A549 (cell line): ENCODE measurements around the gene TSPAN18. TPM values are rescaled to one million over a fixed set of nuclear protein-coding genes. Genes with fewer than 3 reads are reported as not detected.

Experiments used
- ATAC-seq, 2 experiments: fragments of 200-7000 bp in 1 of 2; fragments of >200 bp in 1 of 2; cut with Nextera tagmentation in 1 of 2; cut with Tn5 transposase in 1 of 2; 3 replicates each; pipeline versions ENCODE4 v1.8.0 to v1.9.1; 2018 to 2020; ENCODE audit warnings: mild to moderate bottlenecking in 1 of 2, moderate library complexity in 1 of 2
- CTCF ChIA-PET: fragments of 300-600 bp; sonication (Branson Sonifier 250); formaldehyde crosslinking; extraction: SDS; loops from one replicate; lab custom pipeline; 2021; ENCODE audit warnings: antibody characterized with exemption, inconsistent platforms; lab: Yijun Ruan, JAX
- POLR2A ChIA-PET: fragments of 350-600 bp; formaldehyde crosslinking; extraction: SDS; loops from one replicate; lab custom pipeline; 2021; ENCODE audit warnings: antibody characterized with exemption, inconsistent platforms; lab: Yijun Ruan, JAX
- DNase-seq, 2 experiments: peaks; one replicate each; pipeline versions ENCODE4 v3.0.0 to v3.0.0-alpha.2; 2011 to 2016; ENCODE audit warnings: low read depth in 1 of 2, low spot score in 1 of 2
- FAIRE-seq: peaks from 2 replicates; lab custom pipeline; 2011; peaks lifted over from hg19 to GRCh38; lab: Jason Lieb, UNC
- H3K27ac ChIP-seq, 2 experiments: fragments of >200 bp; sonication (Bioruptor Twin); formaldehyde crosslinking; 3 replicates each; pipeline ENCODE4 v1.5.1; 2016 to 2017
- H3K4me1 ChIP-seq: fragments of >200 bp; sonication (Bioruptor Twin); formaldehyde crosslinking; 3 replicates; pipeline ENCODE4 v1.6.1; 2016
- H3K4me2 ChIP-seq: fragments of >200 bp; sonication (Bioruptor Twin); formaldehyde crosslinking; 3 replicates; pipeline ENCODE4 v1.6.1; 2016
- H3K4me3 ChIP-seq: fragments of >200 bp; sonication (Bioruptor Twin); formaldehyde crosslinking; 3 replicates; pipeline ENCODE4 v1.5.1; 2016
- H3K9me3 ChIP-seq: fragments of >200 bp; sonication (Bioruptor Twin); formaldehyde crosslinking; 3 replicates; pipeline ENCODE4 v1.6.1; 2016
- ATOH8 ChIP-seq: fragments of 250-450 bp; sonication (Bioruptor Pico); IDR thresholded peaks from 2 replicates; pipeline ENCODE4 v1.5.0; 2020; ENCODE audit warnings: low read depth, mild to moderate bottlenecking, moderate library complexity
- BHLHE40 ChIP-seq: IDR thresholded peaks from 2 replicates; pipeline ENCODE4 v1.6.1; 2012; ENCODE audit warnings: low read depth, low read length, inconsistent platforms
- CBX2 ChIP-seq: fragments of 200-600 bp; sonication (generic); IDR thresholded peaks from 2 replicates; pipeline ENCODE4 v1.6.1; 2016; ENCODE audit warnings: low read depth, mild to moderate bottlenecking, borderline replicate concordance
- CBX8 ChIP-seq: fragments of 200-600 bp; sonication (generic); IDR thresholded peaks from 2 replicates; pipeline ENCODE4 v1.6.1; 2016
- CHD2 ChIP-seq: fragments of 150-350 bp; IDR thresholded peaks from 2 replicates; pipeline ENCODE4 v1.6.1; 2014; ENCODE audit warnings: low read length; ENCODE audit not compliant: partially characterized antibody
- EHMT2 ChIP-seq: fragments of 200-600 bp; sonication (generic); IDR thresholded peaks from 2 replicates; pipeline ENCODE4 v1.6.1; 2016; ENCODE audit warnings: antibody characterized with exemption, low read depth, mild to moderate bottlenecking, moderate library complexity
- ELK1 ChIP-seq: fragments of 150-350 bp; IDR thresholded peaks from 2 replicates; pipeline ENCODE4 v1.6.1; 2014; ENCODE audit warnings: low read depth, mild to moderate bottlenecking, low read length
- ESRRA ChIP-seq: fragments of 150-350 bp; IDR thresholded peaks from 2 replicates; pipeline ENCODE4 v1.6.1; 2014; ENCODE audit warnings: mild to moderate bottlenecking, low read length, borderline replicate concordance
- FOXS1 ChIP-seq: fragments of 250-450 bp; sonication (Bioruptor Pico); IDR thresholded peaks from 2 replicates; pipeline ENCODE4 v1.5.0; 2020; ENCODE audit warnings: mild to moderate bottlenecking, moderate library complexity
- HDAC2 ChIP-seq: fragments of 200-600 bp; sonication (generic); IDR thresholded peaks from 2 replicates; pipeline ENCODE4 v1.6.1; 2016
- HEYL ChIP-seq: fragments of 250-450 bp; sonication (Bioruptor Pico); IDR thresholded peaks from 2 replicates; pipeline ENCODE4 v1.8.0; 2021; ENCODE audit warnings: mild to moderate bottlenecking, moderate library complexity
- HMGXB4 ChIP-seq: fragments of 250-450 bp; sonication (Bioruptor Pico); IDR thresholded peaks from 2 replicates; pipeline ENCODE4 v1.5.0; 2021; ENCODE audit warnings: mild to moderate bottlenecking, moderate library complexity, borderline replicate concordance
- HOXB13 ChIP-seq: fragments of 250-450 bp; sonication (Bioruptor Pico); IDR thresholded peaks from 2 replicates; pipeline ENCODE4 v1.5.0; 2020; ENCODE audit warnings: low read depth, mild to moderate bottlenecking, moderate library complexity
- NFE2L2 ChIP-seq: fragments of 150-350 bp; conservative IDR thresholded peaks from 2 replicates; pipeline ENCODE4 v1.6.1; 2014; ENCODE audit warnings: low read length
- NPAS2 ChIP-seq: fragments of 250-450 bp; sonication (Bioruptor Pico); IDR thresholded peaks from 2 replicates; pipeline ENCODE4 v1.8.0; 2022; ENCODE audit warnings: mild to moderate bottlenecking, moderate library complexity, borderline replicate concordance
- NR3C1 ChIP-seq: fragments of >200 bp; sonication (Bioruptor Twin); formaldehyde crosslinking; IDR thresholded peaks from 3 replicates; pipeline ENCODE4 v1.6.1; 2017
- PHF8 ChIP-seq: fragments of 200-600 bp; sonication (generic); IDR thresholded peaks from 2 replicates; pipeline ENCODE4 v1.6.1; 2016; ENCODE audit warnings: low read depth, mild to moderate bottlenecking, antibody characterized with exemption, moderate library complexity, borderline replicate concordance
- POLR2AphosphoS2 ChIP-seq: conservative IDR thresholded peaks from 2 replicates; pipeline ENCODE4 v1.6.1; 2012; ENCODE audit warnings: low read length, improper control_type of control experiment, inconsistent platforms
- RAD21 ChIP-seq, 2 experiments: fragments of >200 bp in 1 of 2; sonication (Bioruptor Twin) in 1 of 2; formaldehyde crosslinking in 1 of 2; IDR thresholded peaks in 1 of 2; conservative IDR thresholded peaks in 1 of 2; 2 replicates in 1 of 2; 3 replicates in 1 of 2; pipeline ENCODE4 v1.6.1; 2012 to 2018; ENCODE audit warnings: inconsistent platforms in 1 of 2
- RCOR1 ChIP-seq: fragments of 150-350 bp; IDR thresholded peaks from 2 replicates; pipeline ENCODE4 v1.6.1; 2014; ENCODE audit warnings: antibody characterized with exemption, low read length, low read depth
- REST ChIP-seq: fragments of 200-600 bp; sonication (generic); IDR thresholded peaks from 2 replicates; pipeline ENCODE4 v1.6.1; 2016; ENCODE audit warnings: antibody characterized with exemption, mild to moderate bottlenecking, moderate library complexity
- SMC3 ChIP-seq: fragments of >200 bp; sonication (Bioruptor Twin); formaldehyde crosslinking; IDR thresholded peaks from 3 replicates; pipeline ENCODE4 v1.6.1; 2018; ENCODE audit warnings: inconsistent platforms
- ZC3H11A ChIP-seq: fragments of 450-650 bp; IDR thresholded peaks from 2 replicates; pipeline ENCODE4 v1.6.1; 2014; ENCODE audit warnings: antibody characterized with exemption, mild to moderate bottlenecking
- ZFP36 ChIP-seq: fragments of 450-650 bp; IDR thresholded peaks from 2 replicates; pipeline ENCODE4 v1.6.1; 2014; ENCODE audit warnings: borderline replicate concordance; ENCODE audit not compliant: partially characterized antibody
- ZSCAN20 ChIP-seq: fragments of 250-450 bp; sonication (Bioruptor Pico); IDR thresholded peaks from 2 replicates; pipeline ENCODE4 v1.8.0; 2022; ENCODE audit warnings: mild to moderate bottlenecking, moderate library complexity
- WGBS: methylation state at CpG from one replicate; pipeline ENCODE4 v1.1.6; 2017; ENCODE audit errors: missing lambda C conversion rate; 5-methylcytosine and 5-hydroxymethylcytosine counted together
- polyA plus RNA-seq, 4 experiments: library from polyadenylated mRNA; depleted of rRNA in 3 of 4; stranded (reverse); fragments of >200 nt; fragmentation: RNase III in 1 of 4; extraction: RNeasy Plus Mini Kit Qiagen cat#74134 plus additional on column Dnase treatment in 1 of 4; gene quantifications; 2 replicates in 3 of 4; 3 replicates in 1 of 4; pipeline ENCODE4 v1.2.3, GENCODE V29; 2011 to 2017

The TSPAN18 gene
- polyA plus RNA-seq, 2 of the 4 experiments (the other 2 are of a cell fraction), result 0.81 to 4.5 TPM

GRCh38 chr11:44709281-44709562 lies 17.5 kb upstream of the TSPAN18 start:
- WGBS, result 11% methylated on average over 3 of the region's 3 CpGs
- no peak for FAIRE-seq
- Histone ChIP-seq H3K4me3 (no peak overlapping the region), H3K4me2 (no peak overlapping the region), H3K4me1 (no peaks in the 10 kb centered on the region), H3K9me3 (peaks cover 17% of the 10 kb centered on the region; the same call in 2 of the 3 replicates), H3K27ac (no peak overlapping the region)
- TF ChIP-seq NFE2L2, result no peak
- TF ChIP-seq EHMT2, result no peak
- no peak for TF ChIP-seq ELK1
- TF ChIP-seq NR3C1, result no peak
- TF ChIP-seq CBX8, result no peak
- no peak for TF ChIP-seq ZFP36
- TF ChIP-seq ZC3H11A, result no peak
- TF ChIP-seq CBX2, result no peak
- peak in 1 of 2 experiments; percentile 42; a peak in 2 of 6 replicates for ATAC-seq
- ChIA-PET POLR2A (no interaction called here), CTCF (interaction anchor here (0.7 to 1.4 kb wide), 2 partner anchors 10 to 14 kb away, joined by 3 to 4 read pairs; no protein-coding TSS in a partner anchor)
- no peak for DNase-seq

GRCh38 chr11:44709966-44710365 lies 16.8 kb upstream of the TSPAN18 start:
- ChIA-PET POLR2A (no interaction called here), CTCF (interaction anchor here (0.7 to 1.5 kb wide), 4 partner anchors 9 to 201 kb away, joined by 4 to 5 read pairs (median 4); no protein-coding TSS in a partner anchor)
- WGBS, result 43% methylated on average over 3 of the region's 3 CpGs
- DNase-seq (no peak), FAIRE-seq (no peak), ATAC-seq (no peak)
- no peak overlapping the region for H3K4me2 ChIP-seq
- H3K9me3 ChIP-seq, result peaks cover 17% of the 10 kb centered on the region; the same call in 2 of the 3 replicates
- no peak overlapping the region for H3K27ac ChIP-seq
- no peak overlapping the region for H3K4me3 ChIP-seq
- H3K4me1 ChIP-seq, result no peaks in the 10 kb centered on the region
- TF ChIP-seq ATOH8 (CRISPR knock-in tag), result no peak
- TF ChIP-seq RCOR1, result no peak
- no peak for TF ChIP-seq RAD21 (conservative IDR thresholded peaks at IDR 0.05 in 1 of 2, IDR thresholded peaks at IDR 0.05 in 1 of 2)
- no peak for TF ChIP-seq BHLHE40
- TF ChIP-seq HMGXB4 (CRISPR knock-in tag), result no peak
- TF ChIP-seq EHMT2, result no peak
- no peak for TF ChIP-seq FOXS1
- TF ChIP-seq HDAC2, result no peak
- no peak for TF ChIP-seq HOXB13
- no peak for TF ChIP-seq CHD2
- no peak for TF ChIP-seq HEYL (CRISPR knock-in tag)

- H3K4me1 ChIP-seq, result no peaks in the 10 kb centered on the region
- no peak overlapping the region for H3K4me2 ChIP-seq
- CTCF ChIA-PET, result interaction anchor here (0.6 to 1.9 kb wide), 10 partner anchors 8 to 200 kb away, joined by 3 to 5 read pairs (median 4); partner anchors contain the start of gene TSPAN18
- TF ChIP-seq PHF8 (no peak), POLR2AphosphoS2 (no peak), SMC3 (no peak), RCOR1 (no peak), REST (no peak), ESRRA (no peak), NPAS2 (no peak), ZSCAN20 (CRISPR knock-in tag) (no peak)
- POLR2A ChIA-PET, result no interaction called here
- H3K27ac ChIP-seq, result no peak overlapping the region
- no peak for DNase-seq
- H3K9me3 ChIP-seq, result peaks cover 17% of the 10 kb centered on the region; the same call in 2 of the 3 replicates
- 46% methylated on average over 6 of the region's 6 CpGs for WGBS
- no peak for ATAC-seq
- no peak for FAIRE-seq
- H3K4me3 ChIP-seq, result no peak overlapping the region
Measured at GRCh38 chr11:44711113-44711786, 15.5 kb upstream of the TSPAN18 start.
